Right ventricle myocardium inferior (tissue), 1 donor: ENCODE measurements around the gene TLX3. TPM values are rescaled to one million over a fixed set of nuclear protein-coding genes. Genes with fewer than 3 reads are reported as not detected.

Source experiments
- ATAC-seq: fragments of 200-7000 bp; cut with Tn5 transposase; one replicate; pipeline ENCODE4 v1.9.1; 2020; ENCODE audit warnings: mild to moderate bottlenecking, moderate library complexity
- DNase-seq: peaks from one replicate; pipeline ENCODE4 v3.0.0; 2021; ENCODE audit errors: missing footprints
- intact Hi-C: fragments of 100-400 bp; cut with DNase I; formaldehyde crosslinking; loops from one replicate; pipeline ENCODE4 v1.11.0; 2022
- total RNA-seq: library from RNA; stranded (reverse); fragmentation: NEBNext Ultra II Directional; extraction: Animal tissue kit (Norgen Biotek cat#: 25700); gene quantifications from one replicate; pipeline ENCODE4 v1.2.1, GENCODE V29; 2021
- donor health status: DM: no; HTN: yes; CAD: no; lungs with severe emphysema.

TLX3 gene
- total RNA-seq, 1 donor from 2014 or later: not detected

DNA sequence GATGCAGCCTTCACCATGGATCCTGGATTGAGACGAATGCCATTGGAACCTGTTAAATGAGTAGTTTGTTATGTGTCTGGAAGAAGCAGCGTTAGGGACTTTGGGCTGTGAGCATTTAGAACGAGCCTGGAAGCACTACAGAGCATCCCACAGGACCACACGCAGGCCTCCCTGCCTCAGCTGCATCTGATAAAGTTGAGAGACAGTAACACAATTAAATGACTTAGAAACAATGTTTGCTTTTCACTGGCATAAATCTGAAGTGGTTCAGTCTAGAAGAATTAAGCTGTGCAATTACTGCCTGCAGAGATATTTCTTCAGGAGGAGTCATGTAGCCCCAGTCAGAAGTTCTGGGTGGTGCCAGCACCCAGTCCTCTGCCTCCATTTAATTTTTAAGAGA lies 9.8 kb upstream of the TLX3 start:
- DNase-seq: no peak
- intact Hi-C loops: no loop called here
- no peak for ATAC-seq

DNA sequence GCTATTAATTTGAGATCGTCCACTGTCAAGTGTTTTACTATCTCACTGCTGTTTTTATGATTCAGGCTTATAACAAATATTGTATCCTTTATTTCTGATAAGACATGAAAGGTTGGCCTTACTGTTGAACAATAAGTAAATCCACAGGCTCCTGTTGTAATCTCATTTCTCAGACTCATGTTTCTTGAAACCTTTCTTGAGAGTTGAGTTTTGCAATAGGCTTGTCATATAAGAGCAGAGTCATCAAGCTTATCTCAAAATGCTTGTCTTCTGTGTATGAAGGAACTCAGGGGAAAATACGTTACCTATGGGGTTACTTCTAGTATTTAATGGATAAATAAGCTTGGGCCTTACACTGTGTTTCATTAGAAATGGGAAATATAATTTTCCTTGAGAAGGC lies 9.2 kb upstream of the TLX3 start:
- intact Hi-C loops: no loop called here
- no peak for ATAC-seq
- DNase-seq: no peak

DNA sequence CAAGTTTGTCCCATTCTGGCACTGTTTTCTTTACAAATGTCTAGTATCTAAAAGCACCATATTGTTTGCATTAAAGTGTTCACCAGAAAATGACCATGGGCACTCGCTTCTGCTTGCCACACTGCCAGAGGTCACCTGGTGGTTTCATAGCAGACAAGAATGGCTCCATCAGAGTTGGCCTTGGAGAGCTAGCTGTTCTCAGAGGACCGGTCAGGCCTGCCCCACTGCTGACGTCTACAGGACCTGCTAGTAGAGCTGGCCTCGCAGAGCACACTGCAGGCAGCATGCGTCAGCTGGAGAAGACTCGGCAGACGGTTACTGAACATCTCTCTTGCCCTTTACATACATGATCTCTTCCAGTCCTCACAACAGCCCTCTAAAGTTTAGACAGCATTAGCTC lies 8.7 kb upstream of the TLX3 start:
- intact Hi-C loops: no loop called here
- DNase-seq: no peak
- ATAC-seq: no peak

DNA sequence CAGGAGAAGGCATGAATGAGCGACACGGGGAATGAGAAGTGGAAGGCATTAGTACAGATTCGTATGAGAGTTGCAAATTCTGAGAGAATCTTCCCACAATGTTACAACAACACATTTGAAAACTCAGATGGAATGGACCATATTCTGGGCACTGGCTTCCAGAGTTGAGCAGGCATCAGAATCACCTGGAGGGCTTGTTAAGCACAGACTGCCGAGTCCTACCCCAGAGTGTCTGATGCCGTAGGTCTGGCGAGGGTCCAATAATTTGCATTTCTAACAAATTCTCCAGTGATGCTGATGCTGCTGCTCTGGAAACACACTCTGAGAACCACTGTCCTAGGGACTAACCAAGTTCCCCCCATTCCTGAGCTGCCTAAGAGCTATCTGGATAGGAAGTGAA lies 2.9 kb upstream of the TLX3 start:
- no peak for DNase-seq
- ATAC-seq: no peak
- intact Hi-C loops: no loop called here

DNA sequence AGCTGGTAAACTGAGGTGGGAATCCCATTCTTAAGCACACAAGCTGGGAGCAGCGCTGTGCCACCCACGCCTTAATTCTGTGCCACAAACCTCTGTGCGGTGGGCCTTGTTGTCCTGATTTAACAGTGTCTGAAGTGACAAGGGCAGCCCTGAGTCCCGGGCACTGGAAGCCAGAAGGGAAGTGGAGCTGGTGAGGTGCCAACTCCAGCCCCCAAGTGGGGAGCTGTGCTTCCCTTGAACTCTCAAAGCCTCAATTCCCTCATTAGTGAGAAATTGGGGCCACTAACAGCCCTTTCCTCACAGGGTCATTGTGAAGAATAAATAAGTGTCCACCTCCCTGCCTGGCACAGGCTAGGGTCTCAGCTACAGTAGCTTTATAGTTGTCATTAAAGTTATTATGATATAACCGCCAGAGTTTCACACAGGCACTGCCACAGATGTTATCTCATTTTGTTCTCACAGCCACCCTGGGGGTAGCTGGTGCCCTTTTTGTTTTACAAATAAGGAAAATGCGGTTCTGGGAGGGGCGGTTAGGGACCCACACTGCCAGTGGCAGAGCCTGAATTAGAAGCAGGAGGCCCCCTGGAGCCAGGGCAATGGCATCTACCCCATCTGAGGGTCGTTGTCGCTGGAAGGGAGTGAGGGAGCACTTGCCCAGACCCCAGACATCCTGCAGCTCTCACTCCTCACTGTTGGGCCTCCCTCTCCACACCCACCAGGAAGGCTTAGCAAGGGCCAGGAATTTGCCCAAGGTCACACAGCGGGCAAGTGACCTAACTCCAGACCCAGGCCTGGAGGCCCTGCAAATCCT lies 2.1 kb upstream of the TLX3 start:
- no peak for ATAC-seq
- no peak for DNase-seq
- intact Hi-C loops: no loop called here

DNA sequence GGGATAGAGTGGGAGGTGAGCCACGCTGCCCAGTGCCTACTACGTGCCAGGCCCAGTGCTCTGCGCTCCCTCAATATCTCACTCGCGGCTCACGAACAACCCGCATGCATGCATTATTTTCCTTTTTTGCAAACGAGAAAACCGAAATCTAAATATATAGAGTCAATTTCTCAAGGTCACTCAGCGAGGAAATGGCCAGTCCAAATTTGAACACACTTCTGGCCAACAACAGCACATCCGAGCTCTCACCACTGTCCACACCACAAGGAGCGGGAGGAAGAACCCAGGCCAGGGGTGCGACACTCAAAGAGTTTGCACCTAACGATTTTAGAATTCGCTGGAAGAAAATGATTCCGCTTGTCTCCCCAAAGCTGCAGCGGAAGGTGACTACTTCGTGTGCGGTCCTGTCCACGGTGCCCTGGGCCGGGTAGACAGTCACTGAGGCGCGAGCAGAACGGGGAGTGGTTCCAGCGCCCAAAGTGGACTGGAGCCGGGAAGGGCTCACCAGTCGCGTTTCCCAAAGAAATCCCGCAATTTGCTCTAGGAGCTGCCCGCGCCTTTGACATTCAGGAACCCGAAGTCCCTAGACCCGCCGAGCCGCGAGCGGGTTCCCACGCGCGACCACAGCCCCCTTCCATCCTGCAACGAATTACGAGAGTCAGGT lies 1.1 kb upstream of the TLX3 start:
- DNase-seq (no peak), ATAC-seq (no peak)
- intact Hi-C loops: no loop called here

DNA sequence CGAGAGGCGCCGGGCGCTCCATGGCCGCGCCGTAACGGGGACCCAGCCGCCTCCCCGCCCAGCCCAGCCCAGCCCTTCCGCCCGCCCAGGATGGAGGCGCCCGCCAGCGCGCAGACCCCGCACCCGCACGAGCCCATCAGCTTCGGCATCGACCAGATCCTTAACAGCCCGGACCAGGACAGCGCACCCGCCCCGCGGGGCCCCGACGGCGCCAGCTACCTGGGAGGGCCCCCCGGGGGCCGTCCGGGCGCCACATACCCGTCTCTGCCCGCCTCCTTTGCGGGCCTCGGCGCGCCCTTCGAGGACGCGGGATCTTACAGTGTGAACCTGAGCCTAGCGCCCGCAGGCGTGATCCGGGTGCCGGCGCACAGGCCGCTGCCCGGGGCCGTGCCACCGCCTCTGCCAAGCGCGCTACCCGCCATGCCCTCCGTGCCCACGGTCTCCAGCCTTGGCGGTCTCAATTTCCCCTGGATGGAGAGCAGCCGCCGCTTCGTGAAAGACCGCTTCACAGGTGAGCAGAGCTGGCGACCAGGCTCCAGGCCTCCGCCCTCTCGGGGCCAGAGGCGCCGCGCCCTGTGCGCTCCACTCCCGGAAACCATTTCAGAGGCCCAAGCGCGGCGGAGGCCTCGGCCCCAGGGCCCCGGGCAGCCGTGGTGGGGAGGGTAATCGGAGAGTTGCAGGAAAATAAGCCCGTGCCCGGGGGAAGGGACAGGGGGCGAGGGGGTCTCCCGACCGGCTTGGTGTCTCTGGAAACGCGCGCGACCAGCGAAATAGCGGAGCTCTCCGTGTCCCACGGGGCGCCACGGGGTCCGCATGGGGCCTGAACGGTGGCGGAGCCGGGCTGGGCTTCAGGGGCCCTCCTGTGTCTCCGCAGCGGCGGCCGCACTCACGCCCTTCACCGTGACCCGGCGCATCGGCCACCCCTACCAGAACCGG lies 496 bp downstream of the TLX3 start:
- no peak for DNase-seq
- ATAC-seq: no peak

DNA sequence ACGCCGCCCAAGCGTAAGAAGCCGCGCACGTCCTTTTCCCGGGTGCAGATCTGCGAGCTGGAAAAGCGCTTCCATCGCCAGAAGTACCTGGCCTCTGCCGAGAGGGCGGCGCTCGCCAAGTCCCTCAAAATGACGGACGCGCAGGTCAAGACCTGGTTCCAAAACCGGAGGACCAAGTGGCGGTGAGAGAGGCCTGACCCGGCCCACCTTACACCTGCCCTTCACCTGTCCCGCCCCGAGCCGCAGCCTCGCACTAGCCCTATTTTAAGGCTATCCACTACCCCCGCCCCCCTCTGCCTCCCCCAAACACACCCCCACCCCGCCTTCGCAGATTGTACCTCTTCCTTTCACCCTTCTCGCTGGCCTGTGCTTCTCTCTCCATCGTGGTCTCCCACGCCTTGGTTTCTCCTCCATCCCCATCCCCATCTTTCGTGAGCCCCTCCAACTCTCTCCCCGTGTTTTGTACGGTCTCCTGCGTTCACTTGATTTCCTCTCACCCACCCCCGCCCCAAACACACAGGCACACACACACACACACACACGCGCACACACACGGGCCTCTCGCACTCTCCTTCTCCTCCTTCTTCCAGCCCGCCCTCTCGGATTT lies 1.3 kb downstream of the TLX3 start:
- ATAC-seq: no peak
- DNase-seq: no peak
- intact Hi-C loops: no loop called here

More for the DNA sequence above, 496 bp downstream of the TLX3 start:
- intact Hi-C loops: no loop called here

DNA sequence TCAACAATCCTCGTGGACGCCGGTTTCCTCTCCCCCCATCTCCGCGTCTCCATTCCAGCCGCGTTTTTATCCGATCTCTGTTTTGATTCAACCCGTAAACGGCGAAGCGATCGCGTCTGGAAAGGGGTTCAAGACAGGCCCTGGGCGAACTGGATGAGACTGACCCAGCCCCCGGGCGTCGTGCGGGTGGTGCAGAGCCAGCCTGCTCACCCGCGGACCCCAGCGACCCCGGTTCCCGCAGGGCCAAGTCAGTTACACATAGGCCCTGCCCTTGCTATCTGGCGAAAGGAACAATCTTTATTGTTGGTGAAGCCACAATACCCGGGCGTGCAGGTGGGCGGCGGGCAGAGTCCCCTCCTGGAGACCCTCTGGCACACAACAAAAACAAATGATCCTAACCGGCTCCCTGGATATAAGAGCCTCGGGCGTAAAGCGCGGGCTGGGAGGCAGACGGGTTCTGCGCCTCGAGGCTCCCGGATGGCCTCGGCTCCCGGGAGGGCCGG lies 1.8 kb downstream of the TLX3 start:
- no peak for DNase-seq
- intact Hi-C loops: no loop called here
- ATAC-seq: no peak

DNA sequence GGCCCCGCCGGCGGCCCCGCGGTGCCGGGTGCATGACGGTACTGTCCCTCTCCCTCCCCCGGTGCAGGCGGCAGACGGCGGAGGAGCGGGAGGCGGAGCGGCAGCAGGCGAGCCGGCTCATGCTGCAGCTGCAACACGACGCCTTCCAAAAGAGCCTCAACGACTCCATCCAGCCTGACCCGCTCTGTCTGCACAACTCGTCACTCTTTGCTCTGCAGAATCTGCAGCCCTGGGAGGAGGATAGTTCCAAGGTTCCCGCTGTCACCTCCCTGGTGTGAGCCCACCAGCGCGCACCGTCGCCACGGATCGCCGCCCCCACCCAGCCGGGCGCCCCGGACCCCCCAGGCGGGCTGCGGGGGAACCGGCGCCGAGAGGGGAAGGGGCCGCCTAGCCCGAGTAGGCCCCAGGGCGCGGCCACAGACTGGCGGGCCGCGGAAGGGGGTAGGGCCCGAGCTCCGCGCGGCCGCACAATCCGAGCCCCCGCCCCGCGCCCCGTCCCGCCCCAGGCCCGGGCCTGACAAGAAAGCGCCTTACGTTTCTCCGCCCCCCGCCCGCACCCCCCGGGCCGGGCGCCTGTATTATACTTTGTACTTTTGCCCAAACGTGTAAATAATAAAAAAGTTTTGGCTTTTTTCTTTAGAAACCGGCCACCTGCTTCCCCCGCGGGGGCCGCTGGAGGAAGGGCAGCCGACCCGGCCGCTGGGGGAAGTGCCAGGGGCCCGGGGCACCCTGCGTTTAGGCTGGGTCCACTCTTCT lies 2.5 kb downstream of the TLX3 start:
- no peak for ATAC-seq
- DNase-seq: no peak
- intact Hi-C loops: no loop called here

DNA sequence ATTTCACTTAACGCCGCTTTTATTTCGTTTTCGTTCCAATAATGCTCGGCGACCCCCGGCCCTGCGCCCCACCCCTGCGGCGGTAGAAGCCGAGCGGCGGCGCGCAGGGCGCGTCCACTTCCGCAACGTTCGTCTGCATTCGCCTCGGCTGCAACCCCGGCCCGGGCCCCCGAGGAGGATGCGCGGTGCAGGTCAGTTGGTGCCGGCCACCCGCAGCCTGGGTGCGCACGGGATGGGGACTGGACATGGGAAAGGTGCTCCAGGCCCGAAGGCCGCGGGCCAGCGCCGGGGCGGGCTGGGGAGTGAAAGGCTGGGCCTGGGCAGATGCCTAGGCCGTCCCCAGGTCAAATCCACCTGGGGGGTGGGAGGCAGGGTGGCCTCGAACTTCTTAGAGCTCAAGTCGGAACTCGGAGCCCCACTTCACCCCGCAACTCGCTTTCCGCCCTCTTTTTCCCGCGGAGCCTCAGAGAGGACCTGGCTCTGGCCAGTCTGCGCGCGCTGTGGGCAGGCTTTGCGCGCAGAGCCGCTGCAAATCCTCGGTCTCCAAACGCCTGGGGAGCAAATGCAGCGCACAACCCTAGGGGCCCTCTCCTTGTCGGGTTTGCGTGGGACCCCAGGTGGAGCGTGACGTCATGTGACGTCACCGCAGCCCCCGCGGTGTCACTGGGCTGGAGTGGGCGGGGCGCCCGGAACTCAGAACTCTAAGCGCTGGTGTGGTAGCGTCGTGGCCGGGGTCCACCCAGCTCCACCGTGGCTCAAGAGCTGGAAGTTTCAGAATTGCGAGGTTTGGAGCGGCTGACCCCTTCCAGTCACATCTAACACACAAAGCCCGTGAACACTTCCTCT lies 3.3 kb downstream of the TLX3 start:
- DNase-seq (no peak), ATAC-seq (no peak)
- intact Hi-C loops: no loop called here

DNA sequence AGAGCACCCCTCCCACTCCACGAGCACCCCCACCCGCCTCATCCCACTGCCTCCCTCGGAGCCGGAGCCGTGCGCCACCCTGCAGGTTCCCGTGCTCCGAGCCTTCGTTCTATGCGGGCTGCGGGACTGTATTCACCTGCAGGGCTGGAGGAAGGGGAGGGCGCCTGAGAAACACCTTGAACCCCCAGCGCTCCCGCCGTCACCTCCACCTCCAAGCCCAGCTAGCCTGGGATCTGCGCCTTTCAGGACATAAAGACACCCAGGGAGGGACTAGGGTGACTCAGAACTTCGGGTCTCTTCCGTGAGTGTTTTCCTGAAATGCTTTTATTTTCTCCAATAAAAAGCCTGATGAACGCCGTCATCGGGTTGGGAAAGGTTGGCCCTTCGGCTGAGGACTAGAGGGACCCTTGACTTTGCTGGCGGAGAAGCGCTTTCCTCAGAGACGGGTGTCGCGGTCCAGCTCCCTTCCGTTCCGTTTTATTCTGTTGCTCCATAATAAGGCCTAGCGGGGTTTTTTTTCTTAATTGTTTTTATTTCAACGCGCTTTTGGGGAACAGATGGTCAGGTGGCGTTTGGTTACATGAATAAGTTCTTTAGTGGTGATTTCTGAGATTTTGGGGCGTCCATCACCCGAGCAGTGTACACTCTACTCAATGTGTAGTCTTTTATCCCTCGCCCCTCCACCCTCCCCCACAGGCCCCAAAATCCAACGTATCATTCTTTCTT lies 4.6 kb downstream of the TLX3 start:
- ATAC-seq: no peak

DNA sequence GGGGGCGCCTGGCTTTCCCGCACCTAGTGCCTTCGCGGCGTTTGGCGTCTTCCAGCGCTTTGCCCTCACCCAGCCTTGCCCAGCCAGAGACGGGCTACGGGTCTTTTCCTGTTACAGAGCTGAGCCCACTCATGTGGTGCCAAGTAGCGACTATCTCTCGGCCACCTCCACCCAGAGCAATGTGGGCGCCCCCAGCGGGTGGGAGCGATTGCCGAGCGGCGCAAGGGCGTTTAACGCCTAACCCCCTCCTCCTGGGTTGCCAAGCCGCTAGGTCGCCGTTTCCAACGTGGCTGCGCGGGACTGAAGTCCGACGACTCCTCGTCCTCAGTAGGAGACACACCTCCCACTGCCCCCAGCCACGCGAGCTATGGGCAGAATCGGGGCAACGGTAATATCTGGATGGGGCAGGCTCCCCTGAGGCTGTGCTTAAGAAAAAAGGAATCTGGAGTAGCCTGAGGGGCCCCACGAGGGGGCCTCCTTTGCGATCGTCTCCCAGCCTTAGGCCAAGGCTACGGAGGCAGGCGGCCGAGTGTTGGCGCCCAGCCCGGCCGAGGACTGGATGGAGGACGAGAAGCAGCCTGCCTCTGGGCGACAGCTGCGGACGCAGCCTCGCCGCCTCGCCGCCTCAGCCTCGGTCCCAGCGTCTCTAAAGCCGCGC lies 5.8 kb downstream of the TLX3 start:
- intact Hi-C loops: no loop called here
- DNase-seq (no peak), ATAC-seq (no peak)

More for the DNA sequence above, 4.6 kb downstream of the TLX3 start:
- DNase-seq: no peak
- intact Hi-C loops: no loop called here

DNA sequence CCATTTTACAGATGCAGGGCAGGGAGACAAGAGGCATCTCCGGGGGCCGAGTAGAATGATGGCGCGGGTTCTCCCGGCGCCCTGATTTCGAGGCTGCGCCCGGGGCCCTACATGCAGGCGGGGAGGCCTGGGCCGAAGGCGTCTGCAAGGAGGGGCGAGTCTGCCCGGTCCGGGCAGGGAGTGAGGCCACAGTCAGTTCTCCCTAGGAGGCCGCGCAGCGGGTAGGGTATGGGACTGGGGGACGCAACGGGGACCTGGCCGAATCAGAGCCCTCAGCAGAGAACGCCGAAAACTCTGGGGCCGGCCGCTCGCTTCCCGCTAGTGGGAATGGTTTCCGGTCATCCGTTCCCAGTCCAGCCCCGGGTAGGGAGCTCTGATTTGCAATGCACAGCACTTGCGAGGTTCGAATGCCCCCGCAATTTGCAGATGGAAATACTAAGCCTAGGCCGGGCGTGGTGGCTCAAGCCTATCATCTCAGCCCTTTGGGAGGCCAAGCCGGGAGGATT lies 6.4 kb downstream of the TLX3 start:
- ATAC-seq (no peak), DNase-seq (no peak)
- intact Hi-C loops: no loop called here

DNA sequence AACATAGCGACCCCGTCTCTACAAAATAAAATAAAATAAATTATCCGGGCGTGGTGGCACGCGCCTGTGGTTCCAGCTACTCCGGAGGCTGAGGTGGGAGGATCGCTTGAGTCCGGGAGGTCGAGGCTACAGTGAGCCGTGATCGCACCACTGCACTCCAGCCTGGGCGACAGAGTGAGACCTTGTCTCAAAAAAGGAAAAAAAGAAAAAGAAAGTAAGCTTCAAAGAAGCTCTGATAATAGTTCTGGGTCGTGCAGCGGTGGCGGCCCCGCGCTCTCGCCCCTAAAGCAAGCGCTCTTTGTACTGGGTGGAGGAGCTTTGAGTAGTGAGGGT lies 6.8 kb downstream of the TLX3 start:
- DNase-seq (no peak), ATAC-seq (no peak)
- intact Hi-C loops: no loop called here
